ENCODE data around the gene FOXP1. TPM values are rescaled to one million over a fixed set of nuclear protein-coding genes. Genes with fewer than 3 reads are reported as not detected.
A peak's percentile ranks its signal among the peaks of the same experiment; 100 is the strongest.

FOXP1 gene
- polyA plus RNA-seq = 6.2 to 27.3 TPM (median 14.6 TPM) in 3 replicates
- polyA plus RNA-seq (2011; ENCODE audit: low read depth) = 22.8 TPM
- 6.8 and 8.3 TPM in 2 replicates for polyA plus RNA-seq (2011; cell fraction: cytosol; rRNA removed)
- polyA plus RNA-seq (2011; cell fraction: nucleus; rRNA removed) = 10.6 and 11.1 TPM in 2 replicates
- 8.2 and 18.3 TPM in 2 replicates for polyA plus RNA-seq (2012; ENCODE audit: low replicate concordance)
- 42.3 to 72.2 TPM (median 54.6 TPM) in 3 replicates for polyA minus RNA-seq
- polyA minus RNA-seq (2011; cell fraction: cytosol; rRNA and poly(A)+ RNA removed) = 27.4 TPM
- polyA minus RNA-seq (2011; cell fraction: nucleus; rRNA and poly(A)+ RNA removed) = 32.2 and 47.0 TPM in 2 replicates

DNA sequence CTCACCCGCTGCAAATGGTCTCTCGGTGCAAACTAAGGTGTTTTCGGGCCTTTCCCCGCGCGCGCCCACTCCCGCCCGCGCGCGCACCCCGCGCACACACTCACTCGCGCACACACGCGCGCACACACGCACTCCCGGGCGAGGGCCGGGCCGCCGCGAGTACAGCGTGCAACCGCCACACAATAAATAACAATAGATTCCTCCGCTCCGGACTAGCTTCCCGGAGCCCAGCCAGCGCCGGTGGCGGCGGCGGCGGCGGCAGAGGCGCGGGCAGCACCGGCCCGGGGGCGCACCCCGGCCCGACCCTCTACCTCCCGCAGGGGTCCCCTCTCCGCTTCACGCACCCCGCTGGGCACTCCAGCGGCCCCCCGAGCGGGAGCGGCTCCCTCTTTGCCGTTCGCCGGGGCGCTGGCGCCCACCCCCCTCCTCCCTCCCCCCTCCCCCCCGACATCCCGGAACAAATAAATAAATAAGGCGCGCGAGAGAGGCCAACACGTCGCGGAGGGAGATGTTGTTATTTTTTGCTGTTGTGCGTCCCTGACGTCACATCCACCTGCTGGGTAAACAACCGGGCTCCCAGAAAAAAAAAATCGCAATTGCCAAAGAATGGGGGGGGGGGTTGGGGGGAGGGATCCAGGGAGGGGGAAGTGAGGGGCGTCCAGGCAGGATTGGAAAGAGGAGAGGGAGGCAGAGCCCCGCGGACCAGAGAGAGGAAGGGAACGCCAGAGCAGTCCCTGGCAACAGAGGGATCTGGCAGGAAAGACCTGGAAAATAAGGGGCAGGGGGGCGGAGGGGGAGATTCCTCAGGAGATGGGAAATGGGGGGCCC is at the start of gene FOXP1:
FOXP1 (minus strand) TSS at position 163 of the 828 bp plus-strand sequence. CDS start 385,347 bp downstream, outside the sequence.
- Histone ChIP-seq H3K79me2 (ENCODE audit: control insufficient read depth, insufficient read depth, low read length) (peaks cover 6% of the 10 kb centered on the region), H3K4me1 (ENCODE audit: control insufficient read depth, extremely low read depth, insufficient read depth, low read length) (peaks cover 28% of the 10 kb centered on the region), H3K4me3 (ENCODE audit: control insufficient read depth in 2 of 3, extremely low read depth in 1 of 3, insufficient read depth in 2 of 3, low read depth in 1 of 3, low read length in 3 of 3) (peak within 1 kb of the TSS; percentile 65 to 89 (median 73)), H3K27ac (ENCODE audit: control insufficient read depth, insufficient read depth, low read length) (peak within 1 kb of the TSS; percentile 56), H3K4me2 (ENCODE audit: control insufficient read depth, extremely low read depth, insufficient read depth, low read depth, low read length) (peak within 1 kb of the TSS; percentile 90), H4K20me1 (ENCODE audit: control insufficient read depth, extremely low read depth, insufficient read depth, low read length) (no peaks in the 10 kb centered on the region), H2AFZ (ENCODE audit: control insufficient read depth, low read length) (peak within 1 kb of the TSS; percentile 88), H3K27me3 (ENCODE audit: control insufficient read depth, extremely low read depth, insufficient read depth, low read length) (no peaks in the 10 kb centered on the region), H3K9me3 (ENCODE audit: control insufficient read depth, low read depth, low read length) (no peaks in the 10 kb centered on the region), H3K9ac (ENCODE audit: control insufficient read depth, extremely low read depth, insufficient read depth, low read length) (peak within 1 kb of the TSS; percentile 77), H3K36me3 (ENCODE audit: control insufficient read depth in 2 of 2, extremely low read depth in 1 of 2, insufficient read depth in 2 of 2, low read length in 2 of 2) (no peaks in the 10 kb centered on the region), H3K9me1 (ENCODE audit: control insufficient read depth, extremely low read depth, insufficient read depth, low read length) (no peaks in the 10 kb centered on the region)
- FAIRE-seq (no peak), DNase-seq (ENCODE audit: low read depth, low spot score) (no peak)
- TF ChIP-seq, protein P1, sequence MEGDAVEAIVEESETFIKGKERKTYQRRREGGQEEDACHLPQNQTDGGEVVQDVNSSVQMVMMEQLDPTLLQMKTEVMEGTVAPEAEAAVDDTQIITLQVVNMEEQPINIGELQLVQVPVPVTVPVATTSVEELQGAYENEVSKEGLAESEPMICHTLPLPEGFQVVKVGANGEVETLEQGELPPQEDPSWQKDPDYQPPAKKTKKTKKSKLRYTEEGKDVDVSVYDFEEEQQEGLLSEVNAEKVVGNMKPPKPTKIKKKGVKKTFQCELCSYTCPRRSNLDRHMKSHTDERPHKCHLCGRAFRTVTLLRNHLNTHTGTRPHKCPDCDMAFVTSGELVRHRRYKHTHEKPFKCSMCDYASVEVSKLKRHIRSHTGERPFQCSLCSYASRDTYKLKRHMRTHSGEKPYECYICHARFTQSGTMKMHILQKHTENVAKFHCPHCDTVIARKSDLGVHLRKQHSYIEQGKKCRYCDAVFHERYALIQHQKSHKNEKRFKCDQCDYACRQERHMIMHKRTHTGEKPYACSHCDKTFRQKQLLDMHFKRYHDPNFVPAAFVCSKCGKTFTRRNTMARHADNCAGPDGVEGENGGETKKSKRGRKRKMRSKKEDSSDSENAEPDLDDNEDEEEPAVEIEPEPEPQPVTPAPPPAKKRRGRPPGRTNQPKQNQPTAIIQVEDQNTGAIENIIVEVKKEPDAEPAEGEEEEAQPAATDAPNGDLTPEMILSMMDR (optimal IDR thresholded peaks at IDR 0.05 in 1 of 3, IDR thresholded peaks at IDR 0.05 in 1 of 3, conservative IDR thresholded peaks at IDR 0.05 in 1 of 3; ENCODE audit: extremely low read depth in 1 of 3, insufficient read depth in 2 of 3, low read length in 3 of 3) = no peak
- TF ChIP-seq EZH2 (IDR thresholded peaks at IDR 0.05; ENCODE audit: low read length) = no peak
- dilution Hi-C loops (cut with MboI; ENCODE audit: extremely low pct_ligation_motif_present, low sequenced_read_pairs) = no loop called here

DNA sequence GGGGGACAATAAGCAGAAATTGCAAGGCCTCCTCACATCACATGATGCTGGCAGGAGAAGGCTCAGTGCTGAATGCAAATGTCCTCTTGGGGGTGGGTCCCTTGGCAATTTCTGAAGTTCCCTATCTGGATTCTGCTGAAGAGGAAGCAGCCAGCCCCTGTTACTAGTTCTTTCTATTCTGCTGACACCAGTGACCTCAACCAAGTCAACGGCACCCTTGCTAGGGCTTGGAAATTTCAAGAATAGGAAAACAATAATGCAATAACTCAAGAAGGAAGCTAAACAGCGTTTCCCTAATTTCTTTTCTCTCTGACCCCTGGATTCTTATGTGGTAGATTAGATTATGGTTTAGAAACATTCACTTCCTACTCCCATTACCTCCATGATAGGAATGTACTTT is 46.2 kb upstream of the FOXP1 start:
- no peak for DNase-seq (ENCODE audit: low read depth, low spot score)
- H4K20me1 ChIP-seq (ENCODE audit: control insufficient read depth, extremely low read depth, insufficient read depth, low read length) = peaks cover 3% of the 10 kb centered on the region
- no peak overlapping the region for H3K27ac ChIP-seq (ENCODE audit: control insufficient read depth, insufficient read depth, low read length)

More for the DNA sequence above, 46.2 kb upstream of the FOXP1 start:
- dilution Hi-C loops (cut with MboI; ENCODE audit: extremely low pct_ligation_motif_present, low sequenced_read_pairs) = no loop called here
- Histone ChIP-seq H3K79me2 (ENCODE audit: control insufficient read depth, insufficient read depth, low read length) (no peaks in the 10 kb centered on the region), H3K27me3 (ENCODE audit: control insufficient read depth, extremely low read depth, insufficient read depth, low read length) (peaks cover 3% of the 10 kb centered on the region), H3K36me3 (ENCODE audit: control insufficient read depth in 2 of 2, extremely low read depth in 1 of 2, insufficient read depth in 2 of 2, low read length in 2 of 2) (no peaks in the 10 kb centered on the region), H3K9ac (ENCODE audit: control insufficient read depth, extremely low read depth, insufficient read depth, low read length) (no peak overlapping the region), H2AFZ (ENCODE audit: control insufficient read depth, low read length) (no peak overlapping the region), H3K9me3 (ENCODE audit: control insufficient read depth, low read depth, low read length) (no peaks in the 10 kb centered on the region), H3K4me2 (ENCODE audit: control insufficient read depth, extremely low read depth, insufficient read depth, low read depth, low read length) (no peak overlapping the region), H3K4me1 (ENCODE audit: control insufficient read depth, extremely low read depth, insufficient read depth, low read length) (no peaks in the 10 kb centered on the region), H3K4me3 (ENCODE audit: control insufficient read depth in 2 of 3, extremely low read depth in 1 of 3, insufficient read depth in 2 of 3, low read depth in 1 of 3, low read length in 3 of 3) (no peak overlapping the region), H3K9me1 (ENCODE audit: control insufficient read depth, extremely low read depth, insufficient read depth, low read length) (no peaks in the 10 kb centered on the region)
- no peak for FAIRE-seq
- no peak for TF ChIP-seq EZH2 (IDR thresholded peaks at IDR 0.05; ENCODE audit: low read length)
- TF ChIP-seq, protein P1 (optimal IDR thresholded peaks at IDR 0.05 in 1 of 3, IDR thresholded peaks at IDR 0.05 in 1 of 3, conservative IDR thresholded peaks at IDR 0.05 in 1 of 3; ENCODE audit: extremely low read depth in 1 of 3, insufficient read depth in 2 of 3, low read length in 3 of 3) = no peak

Measured in keratinocyte (primary cell).